K562 (cell line): ENCODE data around the gene DNALI1. TPM values are rescaled to one million over a fixed set of nuclear protein-coding genes. Genes with fewer than 3 reads are reported as not detected.

ENCODE experiments used
- ATAC-seq: fragments of 200-7000 bp; cut with Tn5 transposase; 3 replicates; pipeline ENCODE4 v1.9.1; 2020; ENCODE audit warnings: moderate library complexity
- BruUV-seq: library from RNA; stranded (reverse); fragments of 400-500 nt; replicated peaks from 2 replicates; lab custom pipeline; 2021; lab: Mats Ljungman, UMichigan
- CTCF ChIA-PET: fragments of 300-600 bp; formaldehyde crosslinking; extraction: SDS; loops from one replicate; lab custom pipeline; 2021; ENCODE audit warnings: low intra/inter-chr PET ratio; lab: Yijun Ruan, JAX
- POLR2A ChIA-PET: fragments of 300-600, 350-650 bp; sonication (Branson Sonifier 250); formaldehyde crosslinking; extraction: SDS; loops from one replicate; lab custom pipeline; 2021; ENCODE audit warnings: antibody characterized with exemption, inconsistent platforms; lab: Yijun Ruan, JAX
- DNase-seq, 4 experiments: peaks; one replicate each; pipeline versions ENCODE4 v3.0.0 to v3.0.0-alpha.2; 2011 to 2018; ENCODE audit warnings: low spot score in 3 of 4, mixed read lengths in 3 of 4; ENCODE audit errors: extremely low read depth in 1 of 4
- FAIRE-seq: peaks from 2 replicates; lab custom pipeline; 2011; peaks lifted over from hg19 to GRCh38; lab: Jason Lieb, UNC
- H2AFZ ChIP-seq: 2 replicates; pipeline ENCODE4 v1.6.0; 2011; ENCODE audit warnings: low read depth, low read length, control low read depth, inconsistent platforms
- H3K27ac ChIP-seq: fragments of 200-600 bp; 3 replicates; pipeline ENCODE4 v1.8.0; 2011; ENCODE audit warnings: low read depth, mild to moderate bottlenecking, control low read depth, inconsistent platforms, low read length, moderate library complexity, mixed read lengths; ENCODE audit errors: extremely low read depth
- H3K27me3 ChIP-seq, 2 experiments: fragments of 300-600 bp in 1 of 2; 2 replicates in 1 of 2; 3 replicates in 1 of 2; pipeline versions ENCODE4 v1.6.0 to v1.8.0; 2011; ENCODE audit warnings: inconsistent platforms in 2 of 2, low read length in 2 of 2, mild to moderate bottlenecking in 1 of 2, mixed read lengths in 1 of 2, moderate library complexity in 1 of 2; ENCODE audit not compliant: control insufficient read depth in 2 of 2, insufficient read depth in 2 of 2
- H3K36me3 ChIP-seq: fragments of 300-600 bp; 3 replicates; pipeline ENCODE4 v1.8.0; 2011; ENCODE audit warnings: mild to moderate bottlenecking, low read length, inconsistent platforms; ENCODE audit not compliant: control insufficient read depth, insufficient read depth
- H3K4me1 ChIP-seq, 2 experiments: fragments of 200-600 bp in 1 of 2; replicated peaks in 1 of 2; 2 replicates in 1 of 2; 3 replicates in 1 of 2; pipeline versions ENCODE4 v1.5.1 to v1.8.0; 2011; ENCODE audit warnings: inconsistent platforms in 2 of 2, low read length in 2 of 2, mild to moderate bottlenecking in 1 of 2, mixed read lengths in 1 of 2, moderate library complexity in 1 of 2; ENCODE audit not compliant: control insufficient read depth in 2 of 2, insufficient read depth in 2 of 2
- H3K4me2 ChIP-seq: 2 replicates; pipeline ENCODE4 v1.6.1; 2011; ENCODE audit warnings: low read length, control low read depth, inconsistent platforms, mixed read lengths; ENCODE audit not compliant: insufficient read depth
- H3K4me3 ChIP-seq: fragments of 200-600 bp; sonication (generic), shearing (Covaris generic); 2 replicates; pipeline ENCODE4 v1.5.1; 2016; ENCODE audit warnings: control low read depth, inconsistent platforms
- H3K79me2 ChIP-seq: fragments of 200-600 bp; 3 replicates; pipeline ENCODE4 v1.8.0; 2011; ENCODE audit warnings: low read length, inconsistent platforms; ENCODE audit not compliant: control insufficient read depth, insufficient read depth
- H3K9ac ChIP-seq, 2 experiments: 2 replicates each; pipeline versions ENCODE4 v1.6.0 to v1.6.1; 2011; ENCODE audit warnings: low read depth in 2 of 2, low read length in 2 of 2, control low read depth in 1 of 2, inconsistent platforms in 1 of 2, mild to moderate bottlenecking in 1 of 2, mixed read lengths in 1 of 2; ENCODE audit not compliant: insufficient read depth in 1 of 2
- H3K9me1 ChIP-seq: one replicate; pipeline ENCODE4 v1.6.0; 2011; ENCODE audit warnings: inconsistent platforms, mild to moderate bottlenecking, low read length, moderate library complexity; ENCODE audit not compliant: control insufficient read depth, insufficient read depth
- H3K9me3 ChIP-seq: replicated peaks from 2 replicates; pipeline ENCODE4 v1.5.1; 2011; ENCODE audit warnings: low read depth, low read length, inconsistent platforms; ENCODE audit not compliant: control insufficient read depth, insufficient read depth
- H4K20me1 ChIP-seq: replicated peaks from 2 replicates; pipeline ENCODE4 v1.6.1; 2011; ENCODE audit warnings: low read length, inconsistent platforms, mixed read lengths; ENCODE audit not compliant: control insufficient read depth, insufficient read depth
- CAMTA2 ChIP-seq: fragments of 250-450 bp; sonication (Bioruptor Pico); conservative IDR thresholded peaks from 2 replicates; pipeline ENCODE4 v1.5.1; 2022
- ELF2 ChIP-seq: fragments of 250-450 bp; sonication (Bioruptor Pico); IDR thresholded peaks from 2 replicates; pipeline ENCODE4 v1.5.0; 2021; ENCODE audit warnings: mild to moderate bottlenecking
- HOXB6 ChIP-seq: fragments of 250-450 bp; sonication (Bioruptor Pico); IDR thresholded peaks from 2 replicates; pipeline ENCODE4 v1.5.1; 2022; ENCODE audit warnings: mild to moderate bottlenecking, borderline replicate concordance
- KLF16 ChIP-seq: IDR thresholded peaks from 2 replicates; pipeline ENCODE4 v1.6.1; 2016; ENCODE audit warnings: antibody characterized with exemption
- SIN3B ChIP-seq: fragments of 450-650 bp; IDR thresholded peaks from 2 replicates; pipeline ENCODE4 v1.6.1; 2017; ENCODE audit warnings: low read depth, mild to moderate bottlenecking, moderate library complexity
- SIRT6 ChIP-seq: IDR thresholded peaks from one replicate; pipeline ENCODE4 v1.6.1; 2012; ENCODE audit warnings: low read depth, mild to moderate bottlenecking, control low read depth, inconsistent platforms, low read length, moderate library complexity
- SMAD1 ChIP-seq: fragments of 150-350 bp; IDR thresholded peaks from 2 replicates; pipeline ENCODE4 v1.6.1; 2014; ENCODE audit warnings: low read length, low read depth; ENCODE audit not compliant: partially characterized antibody
- SMARCE1 ChIP-seq: fragments of 450-650 bp; IDR thresholded peaks from 2 replicates; pipeline ENCODE4 v1.7.1; 2016; ENCODE audit warnings: mild to moderate bottlenecking
- SNIP1 ChIP-seq: fragments of 450-650 bp; IDR thresholded peaks from 2 replicates; pipeline ENCODE4 v1.7.1; 2017; ENCODE audit warnings: low read depth, mild to moderate bottlenecking
- TFAM ChIP-seq: fragments of 250-450 bp; sonication (Bioruptor Pico); conservative IDR thresholded peaks from 2 replicates; pipeline ENCODE4 v1.5.0; 2021; ENCODE audit warnings: mild to moderate bottlenecking, moderate library complexity
- THRA ChIP-seq: fragments of 450-650 bp; IDR thresholded peaks from 2 replicates; pipeline ENCODE4 v1.6.1; 2017; ENCODE audit warnings: mild to moderate bottlenecking, moderate library complexity
- ZBTB1 ChIP-seq: sonication (generic); formaldehyde crosslinking; IDR thresholded peaks from 2 replicates; pipeline ENCODE4 v1.8.1; 2023; ENCODE audit warnings: missing genetic modification reagents, low read depth, mild to moderate bottlenecking, borderline replicate concordance
- WGBS: fragments of 100-300 bp; shearing (Covaris generic); methylation state at CpG from one replicate; pipeline ENCODE4 v1.1.6; 2016; ENCODE audit warnings: low coverage, mixed read lengths; ENCODE audit not compliant: insufficient coverage; ENCODE audit errors: missing lambda C conversion rate; 5-methylcytosine and 5-hydroxymethylcytosine counted together
- in situ Hi-C: fragments of 300-500 bp; cut with MboI; formaldehyde crosslinking; loops from 4 replicates; pipeline ENCODE4 v1.15.0; 2018; ENCODE audit warnings: inconsistent platforms, mixed read lengths
- intact Hi-C: fragments of 100-400 bp; cut with micrococcal nuclease; formaldehyde crosslinking; loops from 2 replicates; pipeline ENCODE4 v1.14.2; 2022
- polyA plus RNA-seq, 8 experiments: library from polyadenylated mRNA; depleted of rRNA in 4 of 8; stranded (reverse) in 5 of 8; unstranded in 3 of 8; fragments of >200 nt; fragmentation: Nextera tagmentation in 2 of 8; fragmentation: Illumina TruSeq in 1 of 8; extraction: Ambion mirVana in 2 of 8; extraction: Trizol in 1 of 8; gene quantifications; 2 replicates each; pipeline versions ENCODE4 v1.2.1 to v1.2.3, GENCODE V29; 2011 to 2014; ENCODE audit warnings: inconsistent platforms in 1 of 8, missing spikeins in 1 of 8
- total RNA-seq, 7 experiments: library from RNA; depleted of rRNA in 6 of 7; stranded (reverse); fragments of >200 nt in 6 of 7; fragmentation: Illumina TruSeq in 2 of 7; extraction: Trizol in 2 of 7; gene quantifications; 2 replicates each; pipeline versions ENCODE4 v1.2.1 to v1.2.3, GENCODE V29; 2011 to 2021; ENCODE audit warnings: low replicate concordance in 1 of 7
- TF ChIP-seq, protein P1 (sequence below): IDR thresholded peaks from 2 replicates; pipeline ENCODE4 v1.6.1; 2016; ENCODE audit warnings: missing genetic modification characterization, missing compliant biosample characterization
- TF ChIP-seq, protein P2 (sequence below): fragments of 450-650 bp; IDR thresholded peaks from 2 replicates; pipeline ENCODE4 v1.6.1; 2016; ENCODE audit warnings: mild to moderate bottlenecking

The DNALI1 gene
- total and polyA plus RNA-seq, 9 of the 15 experiments (the other 6 are each of a cell fraction or from before 2014, with no cell fraction given): 0.87 to 5.6 (median 1.2) TPM

GRCh38 chr1:37614105-37614504 is 57.4 kb downstream of the DNALI1 start:
- H3K36me3 ChIP-seq: no peaks in the 10 kb centered on the region
- ATAC-seq: no peak
- H3K4me1 ChIP-seq: no peaks in the 10 kb centered on the region
- H4K20me1 ChIP-seq: peaks cover 5% of the 10 kb centered on the region
- H3K9me1 ChIP-seq: no peaks in the 10 kb centered on the region
- no peak for FAIRE-seq
- BruUV-seq: no TSS peak
- intact Hi-C loops: no loop called here
- ChIA-PET POLR2A (interaction anchor here (1.4 kb wide), 1 partner anchor 12 kb away, joined by 3 read pairs; no protein-coding TSS in a partner anchor), CTCF (no interaction called here)
- H3K4me2 ChIP-seq: no peak overlapping the region
- no peaks in the 10 kb centered on the region for H3K79me2 ChIP-seq
- WGBS: 2% methylated on average over 5 of the region's 5 CpGs
- in situ Hi-C loops: no loop called here
- no peak for DNase-seq
- H3K9me3 ChIP-seq: no peaks in the 10 kb centered on the region
- H2AFZ ChIP-seq: no peak overlapping the region
- peaks cover 68 to 71% of the 10 kb centered on the region in 2 experiments for H3K27me3 ChIP-seq
- no peak overlapping the region for H3K27ac ChIP-seq
- no peak overlapping the region for H3K4me3 ChIP-seq
- H3K9ac ChIP-seq: no peak overlapping the region
- TF ChIP-seq ZBTB1 (no peak), ELF2 (no peak), THRA (no peak), SIN3B (no peak), KLF16 (no peak), SMAD1 (no peak), SNIP1 (no peak), SMARCE1 (no peak), HOXB6 (CRISPR knock-in tag) (no peak), CAMTA2 (CRISPR knock-in tag) (no peak), SIRT6 (no peak), TFAM (CRISPR knock-in tag) (no peak)
- TF ChIP-seq, protein P1, sequence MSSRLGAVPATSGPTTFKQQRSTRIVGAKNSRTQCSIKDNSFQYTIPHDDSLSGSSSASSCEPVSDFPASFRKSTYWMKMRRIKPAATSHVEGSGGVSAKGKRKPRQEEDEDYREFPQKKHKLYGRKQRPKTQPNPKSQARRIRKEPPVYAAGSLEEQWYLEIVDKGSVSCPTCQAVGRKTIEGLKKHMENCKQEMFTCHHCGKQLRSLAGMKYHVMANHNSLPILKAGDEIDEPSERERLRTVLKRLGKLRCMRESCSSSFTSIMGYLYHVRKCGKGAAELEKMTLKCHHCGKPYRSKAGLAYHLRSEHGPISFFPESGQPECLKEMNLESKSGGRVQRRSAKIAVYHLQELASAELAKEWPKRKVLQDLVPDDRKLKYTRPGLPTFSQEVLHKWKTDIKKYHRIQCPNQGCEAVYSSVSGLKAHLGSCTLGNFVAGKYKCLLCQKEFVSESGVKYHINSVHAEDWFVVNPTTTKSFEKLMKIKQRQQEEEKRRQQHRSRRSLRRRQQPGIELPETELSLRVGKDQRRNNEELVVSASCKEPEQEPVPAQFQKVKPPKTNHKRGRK (tag): no peak
- TF ChIP-seq, protein P2, sequence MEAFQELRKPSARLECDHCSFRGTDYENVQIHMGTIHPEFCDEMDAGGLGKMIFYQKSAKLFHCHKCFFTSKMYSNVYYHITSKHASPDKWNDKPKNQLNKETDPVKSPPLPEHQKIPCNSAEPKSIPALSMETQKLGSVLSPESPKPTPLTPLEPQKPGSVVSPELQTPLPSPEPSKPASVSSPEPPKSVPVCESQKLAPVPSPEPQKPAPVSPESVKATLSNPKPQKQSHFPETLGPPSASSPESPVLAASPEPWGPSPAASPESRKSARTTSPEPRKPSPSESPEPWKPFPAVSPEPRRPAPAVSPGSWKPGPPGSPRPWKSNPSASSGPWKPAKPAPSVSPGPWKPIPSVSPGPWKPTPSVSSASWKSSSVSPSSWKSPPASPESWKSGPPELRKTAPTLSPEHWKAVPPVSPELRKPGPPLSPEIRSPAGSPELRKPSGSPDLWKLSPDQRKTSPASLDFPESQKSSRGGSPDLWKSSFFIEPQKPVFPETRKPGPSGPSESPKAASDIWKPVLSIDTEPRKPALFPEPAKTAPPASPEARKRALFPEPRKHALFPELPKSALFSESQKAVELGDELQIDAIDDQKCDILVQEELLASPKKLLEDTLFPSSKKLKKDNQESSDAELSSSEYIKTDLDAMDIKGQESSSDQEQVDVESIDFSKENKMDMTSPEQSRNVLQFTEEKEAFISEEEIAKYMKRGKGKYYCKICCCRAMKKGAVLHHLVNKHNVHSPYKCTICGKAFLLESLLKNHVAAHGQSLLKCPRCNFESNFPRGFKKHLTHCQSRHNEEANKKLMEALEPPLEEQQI: no peak
